WTC11 (cell line): Measurements from ENCODE around the gene RHOU. TPM values are rescaled to one million over a fixed set of nuclear protein-coding genes. Genes with fewer than 3 reads are reported as not detected.

Experiments used
- ATAC-seq: fragments of 200-7000 bp; cut with Tn5 transposase; 2 replicates; pipeline ENCODE4 v1.10.0; 2021; ENCODE audit warnings: mild to moderate bottlenecking, moderate library complexity
- CTCF ChIA-PET: fragments of 300-600 bp; sonication (Branson Sonifier 250); formaldehyde crosslinking; loops from one replicate; lab custom pipeline; 2021; ENCODE audit warnings: antibody characterized with exemption; lab: Charles Lee
- POLR2A ChIA-PET: fragments of 350-600 bp; sonication (Branson Sonifier 250); formaldehyde crosslinking; loops from one replicate; lab custom pipeline; 2021; ENCODE audit warnings: antibody characterized with exemption; lab: Charles Lee
- DNase-seq: peaks from one replicate; pipeline ENCODE4 v3.0.0; 2021; ENCODE audit warnings: low spot score
- H3K27ac Mint-ChIP-seq: 2 replicates; pipeline ENCODE4 v1.8.0; 2021; ENCODE audit warnings: mixed read lengths
- H3K27me3 Mint-ChIP-seq: 2 replicates; pipeline ENCODE4 v1.8.0; 2021; ENCODE audit warnings: low read depth, mild to moderate bottlenecking, moderate library complexity, mixed read lengths
- H3K36me3 Mint-ChIP-seq: 2 replicates; pipeline ENCODE4 v1.8.0; 2021; ENCODE audit warnings: mixed read lengths
- H3K4me1 Mint-ChIP-seq: 2 replicates; pipeline ENCODE4 v1.8.0; 2022; ENCODE audit warnings: mixed read lengths
- H3K4me3 Mint-ChIP-seq: 2 replicates; pipeline ENCODE4 v1.8.0; 2021; ENCODE audit warnings: mild to moderate bottlenecking, moderate library complexity, mixed read lengths
- H3K9me3 Mint-ChIP-seq: 2 replicates; pipeline ENCODE4 v1.8.0; 2021; ENCODE audit warnings: mixed read lengths
- ATF1 ChIP-seq: sonication (generic); formaldehyde crosslinking; IDR thresholded peaks from 2 replicates; pipeline ENCODE4 v1.8.1; 2023; ENCODE audit warnings: mild to moderate bottlenecking, moderate library complexity, missing genetic modification reagents
- ATF6 ChIP-seq: sonication (generic); formaldehyde crosslinking; IDR thresholded peaks from 2 replicates; pipeline ENCODE4 v1.8.1; 2023; ENCODE audit warnings: mild to moderate bottlenecking, missing genetic modification reagents
- E2F1 ChIP-seq: sonication (generic); formaldehyde crosslinking; IDR thresholded peaks from 2 replicates; pipeline ENCODE4 v1.8.0; 2022; ENCODE audit warnings: mild to moderate bottlenecking, missing genetic modification reagents
- FOXK1 ChIP-seq: sonication (generic); formaldehyde crosslinking; IDR thresholded peaks from 2 replicates; pipeline ENCODE4 v1.8.0; 2022; ENCODE audit warnings: mild to moderate bottlenecking, moderate library complexity, missing genetic modification reagents
- GTF2I ChIP-seq: fragments of 250-450 bp; sonication (Bioruptor Pico); conservative IDR thresholded peaks from 2 replicates; pipeline ENCODE4 v1.4.0; 2021; ENCODE audit warnings: mild to moderate bottlenecking
- HMGA2 ChIP-seq: fragments of 250-450 bp; sonication (Bioruptor Pico); IDR thresholded peaks from 2 replicates; pipeline ENCODE4 v1.4.0; 2021; ENCODE audit warnings: mild to moderate bottlenecking, moderate library complexity
- HMGXB4 ChIP-seq: sonication (generic); formaldehyde crosslinking; IDR thresholded peaks from 2 replicates; pipeline ENCODE4 v1.8.1; 2023; ENCODE audit warnings: mild to moderate bottlenecking, moderate library complexity, missing genetic modification reagents
- JAZF1 ChIP-seq: fragments of 250-450 bp; sonication (Bioruptor Pico); IDR thresholded peaks from 2 replicates; pipeline ENCODE4 v1.9.0; 2021; ENCODE audit warnings: moderate library complexity, mild to moderate bottlenecking, inconsistent platforms
- MYBL2 ChIP-seq: sonication (generic); formaldehyde crosslinking; IDR thresholded peaks from 2 replicates; pipeline ENCODE4 v1.8.1; 2023; ENCODE audit warnings: mild to moderate bottlenecking, moderate library complexity, missing genetic modification reagents
- NFATC4 ChIP-seq: fragments of 250-450 bp; sonication (Bioruptor Pico); IDR thresholded peaks from 2 replicates; pipeline ENCODE4 v1.9.0; 2021; ENCODE audit warnings: mild to moderate bottlenecking
- PREB ChIP-seq: sonication (generic); formaldehyde crosslinking; IDR thresholded peaks from 2 replicates; pipeline ENCODE4 v1.8.1; 2022; ENCODE audit warnings: mild to moderate bottlenecking, missing genetic modification reagents, moderate library complexity, borderline replicate concordance
- SMAD3 ChIP-seq: sonication (generic); formaldehyde crosslinking; IDR thresholded peaks from 2 replicates; pipeline ENCODE4 v1.8.0; 2022; ENCODE audit warnings: missing genetic modification reagents, mild to moderate bottlenecking, borderline replicate concordance
- SOX15 ChIP-seq: fragments of 250-450 bp; sonication (Bioruptor Pico); IDR thresholded peaks from 2 replicates; pipeline ENCODE4 v1.9.0; 2021; ENCODE audit warnings: mild to moderate bottlenecking
- STAT6 ChIP-seq: sonication (generic); formaldehyde crosslinking; conservative IDR thresholded peaks from 2 replicates; pipeline ENCODE4 v1.8.1; 2023; ENCODE audit warnings: mild to moderate bottlenecking, low read depth, missing genetic modification reagents, moderate library complexity
- TEAD1 ChIP-seq: sonication (generic); formaldehyde crosslinking; IDR thresholded peaks from 2 replicates; pipeline ENCODE4 v1.8.0; 2022; ENCODE audit warnings: mild to moderate bottlenecking, missing genetic modification reagents
- USF2 ChIP-seq: sonication (generic); formaldehyde crosslinking; IDR thresholded peaks from 2 replicates; pipeline ENCODE4 v1.8.1; 2023; ENCODE audit warnings: mild to moderate bottlenecking, missing genetic modification reagents, moderate library complexity
- ZBTB21 ChIP-seq: sonication (generic); formaldehyde crosslinking; IDR thresholded peaks from 2 replicates; pipeline ENCODE4 v1.8.1; 2023; ENCODE audit warnings: mild to moderate bottlenecking, missing genetic modification reagents, borderline replicate concordance
- ZNF281 ChIP-seq: sonication (generic); formaldehyde crosslinking; IDR thresholded peaks from 2 replicates; pipeline ENCODE4 v1.8.0; 2023; ENCODE audit warnings: mild to moderate bottlenecking, missing genetic modification reagents
- ZNF317 ChIP-seq: sonication (generic); formaldehyde crosslinking; IDR thresholded peaks from 2 replicates; pipeline ENCODE4 v1.8.1; 2023; ENCODE audit warnings: low read depth, mild to moderate bottlenecking, moderate library complexity, missing genetic modification reagents, borderline replicate concordance
- total RNA-seq: library from RNA; stranded (reverse); gene quantifications from 3 replicates; pipeline ENCODE4 v1.2.3, GENCODE V29; 2021

The RHOU gene
- total RNA-seq, 1 experiment from 2014 or later, result 6.0 TPM

GRCh38 chr1:228782662-228783417, 47.6 kb downstream of the RHOU start:
- POLR2A ChIA-PET, result no interaction called here
- H3K36me3 Mint-ChIP-seq, result no peaks in the 10 kb centered on the region
- no peak overlapping the region for H3K4me3 Mint-ChIP-seq
- no peaks in the 10 kb centered on the region for H3K9me3 Mint-ChIP-seq
- TF ChIP-seq ATF6 (CRISPR knock-in tag), result no peak
- no peak for TF ChIP-seq ZNF281 (CRISPR knock-in tag)
- TF ChIP-seq SMAD3 (CRISPR knock-in tag), result no peak
- TF ChIP-seq ZBTB21 (CRISPR knock-in tag), result no peak
- TF ChIP-seq PREB, result no peak
- TF ChIP-seq FOXK1 (CRISPR knock-in tag), result no peak
- TF ChIP-seq HMGXB4 (CRISPR knock-in tag), result no peak
- TF ChIP-seq GTF2I, result no peak
- no peak for TF ChIP-seq JAZF1 (CRISPR knock-in tag)
- no peak for TF ChIP-seq SOX15 (CRISPR knock-in tag)
- TF ChIP-seq ATF1 (CRISPR knock-in tag), result no peak
- TF ChIP-seq TEAD1 (CRISPR knock-in tag), result no peak
- no peak for TF ChIP-seq E2F1 (CRISPR knock-in tag)
- TF ChIP-seq ZNF317 (CRISPR knock-in tag), result no peak
- no peak for TF ChIP-seq STAT6 (CRISPR knock-in tag)
- TF ChIP-seq USF2 (CRISPR knock-in tag), result no peak
- no peak for TF ChIP-seq HMGA2 (CRISPR knock-in tag)
- no peak for TF ChIP-seq NFATC4 (CRISPR knock-in tag)
- TF ChIP-seq MYBL2 (CRISPR knock-in tag), result no peak
- peaks cover 9% of the 10 kb centered on the region; the same call in 1 of the 2 replicates for H3K27me3 Mint-ChIP-seq
- no peak overlapping the region for H3K27ac Mint-ChIP-seq
- DNase-seq (no peak), ATAC-seq (no peak)
- no peaks in the 10 kb centered on the region for H3K4me1 Mint-ChIP-seq
- CTCF ChIA-PET, result no interaction called here
